GM12874 (cell line): ENCODE results near the gene ZNF821.

Experiments
- CTCF ChIP-seq: IDR thresholded peaks from 2 replicates; pipeline ENCODE4 v1.5.1; 2011; ENCODE audit warnings: low read depth, mild to moderate bottlenecking, control low read depth, low read length, moderate library complexity; ENCODE audit not compliant: insufficient read depth

Gene ZNF821

GRCh38 chr16:71869089-71869488 lies 14.9 kb downstream of the ZNF821 start:
- no peak for TF ChIP-seq CTCF

GRCh38 chr16:71867939-71868338 lies 16.0 kb downstream of the ZNF821 start:
- TF ChIP-seq CTCF = no peak

- no peak for TF ChIP-seq CTCF
These were observed 18.7 kb downstream of the ZNF821 start for GRCh38 chr16:71865173-71865863.

GRCh38 chr16:71863995-71864394 lies 20.0 kb downstream of the ZNF821 start:
- no peak for TF ChIP-seq CTCF

GRCh38 chr16:71859762-71860521 lies 24.0 kb downstream of the ZNF821 start:
- no peak for TF ChIP-seq CTCF

GRCh38 chr16:71855937-71856662 lies 27.9 kb downstream of the ZNF821 start:
- no peak for TF ChIP-seq CTCF

GRCh38 chr16:71854369-71854948 lies 29.5 kb downstream of the ZNF821 start:
- no peak for TF ChIP-seq CTCF
